Activated naive CD8-positive, alpha-beta T cell treated with anti-CD3 and anti-CD28 coated beads, Interleukin-2, amount 50 U/mL, for 16 hours (primary cell): Measurements from ENCODE around the gene CSTB.

ENCODE experiments used
- DNase-seq: peaks from one replicate; pipeline ENCODE4 v3.0.0-alpha.2; 2020; ENCODE audit warnings: low read depth, low spot score

The CSTB gene

DNA sequence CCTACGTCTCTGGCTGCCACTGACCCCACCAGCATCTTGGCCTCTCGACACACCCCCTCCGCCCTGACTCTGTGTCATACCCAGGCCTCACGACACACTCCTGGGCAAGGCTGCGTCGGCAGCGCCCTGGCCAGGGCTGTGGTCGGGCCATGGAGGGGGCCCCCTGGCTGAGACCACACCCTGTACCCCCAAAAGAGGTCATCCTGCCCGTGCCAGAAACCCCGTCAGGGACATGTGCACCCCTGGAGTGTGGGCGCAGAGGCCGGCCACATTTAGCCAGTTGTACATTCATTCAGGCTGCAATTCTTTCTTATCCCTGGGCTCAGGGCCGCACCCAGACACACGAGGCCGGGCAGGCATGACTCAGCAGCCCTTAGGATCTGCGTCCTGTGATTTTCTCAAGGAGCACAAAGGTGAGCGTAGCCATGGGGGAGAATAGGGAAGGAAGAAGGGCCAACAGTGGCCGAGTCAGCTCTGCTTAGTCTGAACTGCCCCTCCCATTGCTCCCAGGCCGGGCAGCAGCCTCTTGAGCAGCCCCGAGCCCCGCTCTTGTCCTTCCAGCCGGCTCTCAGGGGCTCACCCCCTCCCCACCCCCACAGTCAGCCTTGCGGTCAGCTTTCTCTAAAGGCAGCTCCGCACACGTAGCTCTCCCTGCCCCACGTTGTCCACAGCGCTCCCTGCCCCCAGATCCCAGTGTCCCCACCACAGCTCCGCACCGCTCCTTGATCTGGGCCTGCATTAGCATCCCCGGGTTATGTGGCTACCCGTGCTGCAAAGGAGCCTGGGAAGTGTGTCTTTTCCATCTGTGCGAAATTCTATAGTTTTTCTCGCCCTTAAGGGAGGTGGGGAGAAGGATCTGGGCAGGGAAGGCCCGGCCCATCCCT lies 7.9 kb downstream of the CSTB start:
- no peak for DNase-seq

DNA sequence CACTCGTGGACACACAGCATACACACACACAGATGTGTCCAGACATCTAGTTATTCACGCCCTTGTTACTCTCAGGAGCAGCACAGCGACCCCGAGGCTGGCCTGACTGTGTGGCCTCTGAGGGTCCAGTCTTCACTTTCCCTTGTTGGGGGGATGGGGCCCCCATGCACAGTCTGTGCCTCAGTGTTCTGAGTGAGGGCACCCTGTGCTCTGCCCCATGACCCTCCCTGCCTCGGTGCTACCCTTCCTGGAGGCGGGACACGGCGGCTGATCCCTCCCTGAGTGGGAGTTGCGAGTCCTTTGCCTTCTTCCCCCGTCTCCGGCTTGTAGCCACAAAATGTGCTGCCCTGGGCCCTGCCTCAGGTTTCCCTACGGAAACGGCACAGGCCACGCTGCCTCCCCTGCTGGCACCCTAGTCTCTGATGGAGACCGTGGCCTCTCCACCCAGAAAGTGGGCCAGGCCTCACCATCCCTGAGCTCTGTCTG lies 8.6 kb downstream of the CSTB start:
- DNase-seq, result no peak

GRCh38 chr21:43766734-43767497 lies 9.2 kb downstream of the CSTB start:
- DNase-seq, result no peak

DNA sequence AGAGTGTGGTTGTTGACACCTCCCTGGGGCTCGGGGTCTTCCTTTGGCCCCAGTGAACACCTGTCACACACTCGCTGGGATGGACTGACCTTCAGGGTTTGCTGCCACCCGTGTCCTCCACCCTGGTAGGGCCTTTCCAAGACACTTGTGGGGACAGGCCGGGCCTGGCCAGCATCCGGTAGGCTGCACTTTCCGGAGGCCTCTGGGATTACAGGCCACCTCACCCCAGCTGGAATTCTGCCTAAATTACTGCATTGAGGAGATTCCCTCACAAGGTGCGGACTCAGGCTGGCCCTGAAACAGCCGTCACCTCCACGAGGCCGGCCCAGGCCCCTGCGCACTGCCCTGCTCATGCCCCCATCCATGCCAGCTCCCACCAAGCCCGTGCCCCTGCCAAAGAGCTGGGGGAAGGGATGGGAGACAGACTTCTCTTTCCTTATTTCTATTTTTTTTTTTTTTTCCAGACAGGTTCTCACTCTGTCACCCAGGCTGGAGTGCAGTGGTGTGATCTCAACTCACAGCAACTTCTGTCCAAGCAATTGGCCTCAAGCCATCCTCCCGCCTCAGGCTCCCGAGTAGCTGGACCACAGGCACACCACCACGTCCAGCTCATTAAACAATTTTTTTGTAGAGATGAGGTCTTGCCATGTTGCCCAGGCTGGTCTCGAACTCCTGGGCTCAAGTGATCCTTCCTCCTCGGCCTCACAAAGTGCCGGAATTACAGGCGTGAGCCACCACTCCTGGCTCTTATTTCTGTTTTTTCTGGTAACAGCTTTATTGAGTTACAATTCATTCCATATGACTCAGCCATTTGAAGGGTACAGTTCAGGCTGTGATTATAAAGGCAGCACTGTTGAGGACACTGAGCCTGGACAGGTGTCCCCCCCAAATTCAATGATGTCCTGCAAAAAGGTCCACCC lies 11.3 kb downstream of the CSTB start:
- no peak for DNase-seq

DNA sequence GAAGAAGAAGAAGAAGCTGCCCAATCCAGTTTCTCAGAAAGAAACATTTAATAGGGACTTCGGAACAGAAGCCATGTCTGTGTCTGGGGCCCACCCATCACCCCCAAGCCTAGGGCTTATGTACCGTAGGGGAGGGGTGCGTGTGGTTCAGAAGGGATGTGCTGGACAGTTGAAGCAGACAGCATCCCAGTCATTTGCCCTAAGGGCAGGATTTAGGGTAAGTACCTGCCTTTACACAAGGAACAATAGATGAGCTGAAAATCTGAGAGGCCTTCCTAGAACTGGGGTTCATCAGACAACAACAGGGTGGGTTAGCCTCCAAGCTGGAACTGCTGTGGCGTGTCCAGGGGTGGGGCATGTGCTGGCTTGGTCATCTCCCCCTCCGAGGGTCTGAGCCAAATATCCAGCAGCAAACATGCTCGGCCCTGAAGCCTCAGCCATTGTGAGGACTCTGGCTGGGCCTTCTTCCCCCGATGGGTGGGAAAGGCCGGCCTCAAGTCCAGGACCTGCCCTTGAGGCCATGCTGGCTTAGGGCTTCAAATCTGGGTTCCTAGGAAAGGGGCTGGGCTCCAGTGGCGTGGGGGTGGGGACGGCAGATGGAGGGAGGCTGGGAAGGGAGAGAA lies 12.1 kb downstream of the CSTB start:
- no peak for DNase-seq

GRCh38 chr21:43762303-43763128 lies 13.6 kb downstream of the CSTB start:
- DNase-seq, result no peak

DNA sequence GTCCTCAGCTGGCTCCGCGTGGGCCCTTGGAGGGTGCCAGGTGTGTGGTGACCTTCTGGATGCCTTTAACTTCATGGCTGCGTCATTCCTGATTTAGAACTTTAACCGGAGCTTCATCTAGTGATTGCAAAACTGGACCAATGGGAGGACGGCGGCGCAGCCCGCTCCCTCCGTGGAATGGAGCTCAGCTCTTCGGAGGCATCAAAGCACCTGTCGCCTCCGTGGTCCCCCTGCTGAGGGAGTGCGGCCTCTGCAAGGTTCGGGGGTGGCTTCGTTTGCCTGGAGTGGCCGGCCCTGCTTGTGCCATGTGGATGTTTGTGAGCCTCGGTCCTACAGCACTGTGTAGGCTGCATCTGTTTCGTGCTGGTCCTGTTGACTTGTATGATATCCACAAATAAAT lies 14.2 kb downstream of the CSTB start:
- DNase-seq, result no peak

GRCh38 chr21:43760391-43760958 lies 15.6 kb downstream of the CSTB start:
- DNase-seq, result no peak

- no peak for DNase-seq
Measured at GRCh38 chr21:43759651-43760050, 16.5 kb downstream of the CSTB start.

- no peak for DNase-seq
Measured at GRCh38 chr21:43758811-43759210, 17.3 kb downstream of the CSTB start.

- DNase-seq, result no peak
Measured at GRCh38 chr21:43758111-43758641, 17.9 kb downstream of the CSTB start.

DNA sequence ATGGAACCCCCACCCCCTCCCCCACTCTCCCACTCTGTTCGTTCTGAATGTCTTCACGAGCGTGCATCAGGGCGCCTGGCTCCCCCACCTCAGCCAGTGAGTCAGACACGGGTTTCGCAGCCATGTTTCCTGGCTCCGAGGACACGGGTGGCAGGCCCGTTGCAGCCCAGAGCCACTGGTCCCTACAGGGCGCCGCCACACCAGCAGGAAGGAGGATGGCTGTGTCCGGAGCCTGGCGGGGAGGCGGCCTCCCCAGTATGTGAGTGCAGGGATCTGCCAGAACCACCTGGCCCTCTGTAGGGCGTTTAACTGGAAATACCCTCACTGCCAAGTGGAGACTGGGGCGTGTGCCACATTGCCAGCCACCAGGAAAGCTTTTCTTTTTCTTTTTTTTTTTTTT lies 18.5 kb downstream of the CSTB start:
- DNase-seq, result no peak

DNA sequence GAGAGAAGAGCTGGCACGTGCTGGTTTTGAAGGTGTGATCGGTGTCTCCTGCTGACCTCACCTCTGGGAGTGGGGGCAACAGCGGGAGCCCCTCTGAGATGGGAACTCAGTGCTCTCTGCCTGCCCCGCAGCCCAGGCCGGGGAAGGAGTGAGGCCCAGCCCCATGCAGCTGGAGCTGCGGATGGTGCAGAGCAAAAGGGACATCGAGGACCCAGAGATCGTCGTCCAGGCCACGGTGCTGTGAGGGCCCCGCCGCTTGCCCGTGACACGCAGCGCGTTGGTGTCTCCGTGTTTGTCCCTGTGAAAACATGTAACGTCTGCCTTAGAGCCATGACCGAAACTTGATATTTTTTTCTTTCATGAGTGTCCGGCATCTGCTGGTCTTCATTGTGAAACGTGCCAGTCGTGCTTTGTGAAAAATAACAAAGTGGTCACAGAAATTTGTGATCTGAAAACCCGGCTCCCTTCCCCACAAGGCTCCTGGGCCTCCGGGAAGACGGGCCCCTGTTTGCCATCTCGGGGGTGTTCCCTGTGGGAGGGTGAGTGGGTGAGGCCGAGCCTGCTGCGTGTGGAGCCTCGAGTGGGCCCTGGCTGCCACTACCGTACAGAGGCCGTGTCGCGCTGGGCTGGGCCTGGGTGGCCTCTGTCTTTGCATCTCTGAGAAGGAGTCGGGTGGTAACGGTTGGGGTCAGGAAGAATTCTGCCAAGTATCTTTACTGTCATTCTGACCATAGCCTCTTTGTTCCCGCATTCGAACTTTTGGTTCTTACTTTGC lies 20.1 kb downstream of the CSTB start:
- no peak for DNase-seq

DNA sequence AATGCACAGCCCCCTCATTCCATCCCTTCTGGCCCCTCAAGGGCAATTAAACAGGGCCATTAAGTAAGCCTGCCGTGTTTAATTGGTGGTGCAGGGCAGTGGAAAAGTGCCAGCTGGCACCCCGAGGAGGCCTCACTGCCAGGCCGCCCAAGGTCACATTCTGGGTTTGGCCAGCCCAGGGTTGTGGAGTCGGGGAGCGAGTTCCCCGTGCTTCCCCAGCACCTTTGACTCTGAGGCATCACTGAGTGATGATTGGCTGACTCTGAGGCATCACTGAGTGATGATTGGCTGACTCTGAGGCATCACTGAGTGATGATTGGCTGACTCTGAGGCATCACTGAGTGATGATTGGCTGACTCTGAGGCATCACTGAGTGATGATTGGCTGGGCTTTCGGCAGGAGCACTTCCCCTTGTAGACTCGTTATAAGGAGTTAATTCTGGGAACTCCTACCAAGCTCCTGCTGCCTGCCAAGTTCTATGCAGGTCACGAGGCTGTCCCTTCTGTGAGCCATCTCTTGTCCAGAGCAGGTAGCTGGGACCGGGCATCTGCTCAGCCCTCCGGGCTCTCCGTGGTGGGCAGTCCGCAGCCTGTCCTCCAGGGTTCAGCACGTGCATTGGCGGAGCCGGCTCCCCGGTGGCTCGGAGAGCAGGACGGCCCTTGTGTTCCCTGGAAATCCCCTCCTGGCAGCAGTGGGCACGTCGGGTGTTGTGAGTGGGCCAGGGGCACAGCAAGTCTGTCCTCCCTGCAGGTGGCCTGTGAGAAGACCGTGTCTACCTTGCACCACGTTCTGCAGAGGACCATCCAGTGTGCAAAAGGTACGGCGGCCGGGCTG lies 20.9 kb downstream of the CSTB start:
- DNase-seq, result no peak

GRCh38 chr21:43753439-43753799 lies 22.7 kb downstream of the CSTB start:
- no peak for DNase-seq

DNA sequence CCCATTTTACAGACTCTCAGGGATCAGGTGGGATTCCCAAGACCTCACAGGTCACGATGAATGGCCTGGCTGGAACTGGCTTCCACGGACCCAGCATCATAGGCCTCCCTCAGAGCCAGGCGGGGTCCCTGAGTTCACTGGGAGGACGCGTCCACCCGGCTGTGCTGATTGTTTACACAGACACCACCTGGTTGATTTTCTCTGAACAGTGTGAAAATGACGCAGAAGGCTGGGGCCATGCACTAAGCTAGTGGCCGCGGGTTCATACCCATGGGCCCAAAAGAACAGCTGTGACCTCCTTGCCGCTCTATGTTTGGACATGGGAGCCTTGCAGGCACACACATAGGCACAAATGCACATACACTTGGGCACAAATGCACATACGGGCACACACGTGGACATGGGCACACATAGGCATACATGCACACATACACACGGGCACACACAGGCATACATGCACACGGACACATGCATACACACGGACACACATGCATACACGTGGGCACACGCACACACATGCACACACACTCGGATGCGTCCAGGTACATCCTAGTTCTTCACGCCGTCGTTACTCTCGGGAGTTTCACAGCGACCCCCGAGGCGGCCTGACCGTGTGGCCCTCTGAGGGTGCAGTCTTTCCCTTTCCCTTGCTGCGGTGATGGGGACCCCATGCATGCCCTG lies 23.2 kb downstream of the CSTB start:
- no peak for DNase-seq

DNA sequence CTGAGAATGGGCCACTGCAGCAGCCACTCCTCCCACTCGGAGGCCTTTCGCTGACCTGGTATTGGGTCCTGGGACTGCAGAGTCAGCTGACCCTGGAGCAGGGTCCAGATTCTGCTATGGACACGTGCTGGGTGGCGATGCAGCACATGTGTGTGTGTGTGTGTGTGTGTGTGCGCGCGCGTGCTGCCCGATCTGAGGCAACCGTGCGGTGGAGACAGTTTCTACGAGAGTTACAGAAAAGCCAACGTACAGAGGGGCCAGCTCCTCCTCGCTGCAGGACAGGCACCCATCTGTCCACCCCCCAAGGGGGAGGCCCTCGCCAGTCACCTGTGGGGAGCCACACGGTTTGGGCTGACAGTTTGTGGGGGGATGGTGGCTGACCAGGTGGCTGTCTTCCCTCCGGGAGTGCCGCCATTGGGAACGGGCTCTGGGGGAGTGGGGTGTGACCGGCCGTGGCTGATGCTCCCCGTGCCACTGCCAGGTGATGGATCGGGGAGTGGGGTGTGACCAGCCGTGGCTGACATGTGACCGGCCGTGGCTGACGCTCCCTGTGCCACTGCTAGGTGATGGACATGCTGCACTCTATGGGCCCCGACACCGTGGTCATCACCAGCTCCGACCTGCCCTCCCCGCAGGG lies 24.0 kb downstream of the CSTB start:
- DNase-seq, result no peak
